GM23338 (cell line): ENCODE data around the gene MFSD6L. TPM values are rescaled to one million over a fixed set of nuclear protein-coding genes. Genes with fewer than 3 reads are reported as not detected.

Experiments
- ATAC-seq: fragments of 200-7000 bp; cut with Tn5 transposase; 3 replicates; pipeline ENCODE4 v1.9.1; 2020
- DNase-seq: peaks from one replicate; pipeline ENCODE4 v3.0.0-alpha.2; 2015; ENCODE audit warnings: low spot score
- H2AFZ ChIP-seq: fragments of 200-600 bp; sonication (generic); 2 replicates; pipeline ENCODE4 v1.8.0; 2016; ENCODE audit warnings: antibody characterized with exemption, mild to moderate bottlenecking, moderate library complexity
- H3F3A ChIP-seq: fragments of 200-600 bp; sonication (generic); replicated peaks from 2 replicates; pipeline ENCODE4 v1.8.0; 2017; ENCODE audit warnings: antibody characterized with exemption, mixed run types, low read depth
- H3K27ac ChIP-seq: fragments of 200-600 bp; sonication (generic); 2 replicates; pipeline ENCODE4 v1.6.1; 2016; ENCODE audit warnings: low read depth
- H3K27me3 ChIP-seq: fragments of 200-600 bp; sonication (generic); 2 replicates; pipeline ENCODE4 v1.8.0; 2016; ENCODE audit warnings: mild to moderate bottlenecking, mixed run types, moderate library complexity; ENCODE audit not compliant: insufficient read depth
- H3K36me3 ChIP-seq: fragments of 200-600 bp; sonication (generic); 2 replicates; pipeline ENCODE4 v1.8.0; 2016; ENCODE audit warnings: mild to moderate bottlenecking; ENCODE audit not compliant: insufficient read depth
- H3K4me1 ChIP-seq: fragments of 200-600 bp; sonication (generic); 2 replicates; pipeline ENCODE4 v1.8.0; 2016; ENCODE audit warnings: mild to moderate bottlenecking, moderate library complexity; ENCODE audit not compliant: insufficient read depth
- H3K4me2 ChIP-seq: fragments of 200-600 bp; sonication (generic); 2 replicates; pipeline ENCODE4 v1.7.1; 2017; ENCODE audit warnings: mixed run types
- H3K4me3 ChIP-seq: fragments of 200-600 bp; sonication (generic); 2 replicates; pipeline ENCODE4 v1.6.1; 2016; ENCODE audit warnings: mixed run types
- H3K79me2 ChIP-seq: fragments of 200-600 bp; sonication (generic); replicated peaks from 2 replicates; pipeline ENCODE4 v1.8.0; 2017; ENCODE audit warnings: mild to moderate bottlenecking; ENCODE audit not compliant: insufficient read depth
- H3K9me2 ChIP-seq: fragments of 200-600 bp; sonication (generic); 2 replicates; pipeline ENCODE4 v1.8.0; 2017; ENCODE audit not compliant: insufficient read depth
- H4K20me1 ChIP-seq: fragments of 200-600 bp; sonication (generic); replicated peaks from 2 replicates; pipeline ENCODE4 v1.8.0; 2017; ENCODE audit warnings: mild to moderate bottlenecking; ENCODE audit not compliant: insufficient read depth
- H3K27ac Mint-ChIP-seq: 2 replicates; pipeline ENCODE4 v1.8.0; 2020; ENCODE audit warnings: inconsistent platforms, mild to moderate bottlenecking, moderate library complexity, mixed read lengths
- H3K27me3 Mint-ChIP-seq: 3 replicates; pipeline ENCODE4 v1.8.0; 2022; ENCODE audit warnings: low read depth, mild to moderate bottlenecking, moderate library complexity, mixed read lengths, inconsistent platforms; ENCODE audit not compliant: insufficient read depth, poor library complexity
- H3K36me3 Mint-ChIP-seq: 3 replicates; pipeline ENCODE4 v1.8.0; 2021; ENCODE audit warnings: low read depth, mild to moderate bottlenecking, inconsistent platforms, moderate library complexity, mixed read lengths
- H3K4me1 Mint-ChIP-seq: 3 replicates; pipeline ENCODE4 v1.8.0; 2020; ENCODE audit warnings: mild to moderate bottlenecking, inconsistent platforms, mixed read lengths
- H3K4me3 Mint-ChIP-seq: 3 replicates; pipeline ENCODE4 v1.8.0; 2021; ENCODE audit warnings: moderate library complexity, mild to moderate bottlenecking, inconsistent platforms, mixed read lengths
- H3K9me3 Mint-ChIP-seq: 3 replicates; pipeline ENCODE4 v1.8.0; 2020; ENCODE audit warnings: moderate library complexity, mild to moderate bottlenecking, inconsistent platforms, mixed read lengths
- CREB1 ChIP-seq: fragments of 250-450 bp; sonication (Bioruptor Pico); IDR thresholded peaks from 2 replicates; pipeline ENCODE4 v1.5.0; 2020; ENCODE audit warnings: low read depth, mild to moderate bottlenecking, moderate library complexity
- CTCF ChIP-seq, 2 experiments: fragments of 200-600 bp in 1 of 2; sonication (generic) in 1 of 2; conservative IDR thresholded peaks; 2 replicates each; pipeline versions ENCODE4 v1.5.1 to v1.6.1; 2016 to 2017; ENCODE audit warnings: antibody characterized with exemption in 2 of 2, low read depth in 2 of 2, mild to moderate bottlenecking in 2 of 2, moderate library complexity in 1 of 2
- ETS1 ChIP-seq: IDR thresholded peaks from 2 replicates; pipeline ENCODE4 v1.6.1; 2016; ENCODE audit warnings: antibody characterized with exemption
- EZH2 ChIP-seq: fragments of 200-600 bp; sonication (generic); IDR thresholded peaks from one replicate; pipeline ENCODE4 v1.8.0; 2017; ENCODE audit warnings: antibody characterized with exemption, mild to moderate bottlenecking, low read depth; ENCODE audit not compliant: unreplicated experiment
- EZH2phosphoT487 ChIP-seq: fragments of 200-600 bp; sonication (generic); IDR thresholded peaks from one replicate; pipeline ENCODE4 v1.8.1; 2018; ENCODE audit warnings: antibody characterized with exemption; ENCODE audit not compliant: unreplicated experiment
- JUNB ChIP-seq: IDR thresholded peaks from one replicate; pipeline ENCODE4 v1.6.1; 2016; ENCODE audit warnings: antibody characterized with exemption; ENCODE audit not compliant: unreplicated experiment
- NANOG ChIP-seq: IDR thresholded peaks from 2 replicates; pipeline ENCODE4 v1.6.1; 2016; ENCODE audit warnings: antibody characterized with exemption, borderline replicate concordance
- POLR2AphosphoS5 ChIP-seq: IDR thresholded peaks from 2 replicates; pipeline ENCODE4 v1.6.1; 2016; ENCODE audit warnings: antibody characterized with exemption, low read depth
- REST ChIP-seq: IDR thresholded peaks from one replicate; pipeline ENCODE4 v1.6.1; 2018; ENCODE audit warnings: antibody characterized with exemption; ENCODE audit not compliant: unreplicated experiment
- STAT1 ChIP-seq: IDR thresholded peaks from one replicate; pipeline ENCODE4 v1.6.1; 2016; ENCODE audit warnings: antibody characterized with exemption; ENCODE audit not compliant: unreplicated experiment
- ZNF114 ChIP-seq: fragments of 250-450 bp; sonication (Bioruptor Pico); IDR thresholded peaks from 2 replicates; pipeline ENCODE4 v1.5.0; 2020; ENCODE audit warnings: mild to moderate bottlenecking, moderate library complexity
- ZNF331 ChIP-seq: fragments of 250-450 bp; sonication (Bioruptor Pico); IDR thresholded peaks from 2 replicates; pipeline ENCODE4 v1.5.0; 2020; ENCODE audit warnings: low read depth, mild to moderate bottlenecking, moderate library complexity
- ZNF462 ChIP-seq: fragments of 250-450 bp; sonication (Bioruptor Pico); IDR thresholded peaks from 2 replicates; pipeline ENCODE4 v1.5.0; 2020; ENCODE audit warnings: mild to moderate bottlenecking, moderate library complexity
- polyA plus RNA-seq: library from polyadenylated mRNA; unstranded; fragments of >200 nt; fragmentation: Nextera tagmentation; extraction: Ambion mirVana; gene quantifications from 2 replicates; pipeline ENCODE4 v1.2.1, GENCODE V29; 2016
- total RNA-seq: library from RNA; depleted of rRNA; stranded (reverse); fragments of >200 nt; shearing (Covaris generic); gene quantifications from 2 replicates; pipeline ENCODE4 v1.2.3, GENCODE V29; 2014

The MFSD6L gene
- total and polyA plus RNA-seq, 2 experiments from 2014 or later = 0.52 to 2.8 TPM

- Histone ChIP-seq H3F3A (no peaks in the 10 kb centered on the region), H3K4me3 (no peak overlapping the region), H3K9me2 (no peaks in the 10 kb centered on the region), H2AFZ (no peak overlapping the region), H3K27ac (no peak overlapping the region), H3K4me2 (no peak overlapping the region), H3K36me3 (no peaks in the 10 kb centered on the region), H3K4me1 (no peaks in the 10 kb centered on the region; the same call in 1 of the 2 replicates), H3K27me3 (no peaks in the 10 kb centered on the region), H3K79me2 (no peaks in the 10 kb centered on the region), H4K20me1 (no peaks in the 10 kb centered on the region)
- no peak overlapping the region; the same call in 2 of the 3 replicates for H3K4me3 Mint-ChIP-seq
- ATAC-seq = no peak
- H3K36me3 Mint-ChIP-seq = peaks cover 4% of the 10 kb centered on the region; the same call in 1 of the 3 replicates
- peaks cover 11% of the 10 kb centered on the region for H3K4me1 Mint-ChIP-seq
- TF ChIP-seq EZH2 (no peak), ZNF331 (no peak), JUNB (no peak), CTCF (conservative IDR thresholded peaks at IDR 0.05; ENCODE audit: low read depth in 2 of 2) (no peak), ZNF114 (CRISPR knock-in tag) (no peak), STAT1 (no peak), REST (no peak), ZNF462 (CRISPR knock-in tag) (no peak), CREB1 (CRISPR knock-in tag) (no peak), EZH2phosphoT487 (no peak), NANOG (no peak), ETS1 (no peak), POLR2AphosphoS5 (no peak)
- H3K27me3 Mint-ChIP-seq = peaks cover 2% of the 10 kb centered on the region
- no peak for DNase-seq
- no peak overlapping the region for H3K27ac Mint-ChIP-seq
- H3K9me3 Mint-ChIP-seq = peaks cover 5% of the 10 kb centered on the region
Observed at GRCh38 chr17:8757189-8757588, 42.0 kb downstream of the MFSD6L start.
